ENCODE results near the gene PLEKHA7. TPM values are rescaled to one million over a fixed set of nuclear protein-coding genes. Genes with fewer than 3 reads are reported as not detected.

The PLEKHA7 gene
- total and polyA plus RNA-seq, 2 of the 13 experiments (the other 11 are each of a cell fraction or from before 2014, with no cell fraction given): 17.5 to 18.7 TPM

DNA sequence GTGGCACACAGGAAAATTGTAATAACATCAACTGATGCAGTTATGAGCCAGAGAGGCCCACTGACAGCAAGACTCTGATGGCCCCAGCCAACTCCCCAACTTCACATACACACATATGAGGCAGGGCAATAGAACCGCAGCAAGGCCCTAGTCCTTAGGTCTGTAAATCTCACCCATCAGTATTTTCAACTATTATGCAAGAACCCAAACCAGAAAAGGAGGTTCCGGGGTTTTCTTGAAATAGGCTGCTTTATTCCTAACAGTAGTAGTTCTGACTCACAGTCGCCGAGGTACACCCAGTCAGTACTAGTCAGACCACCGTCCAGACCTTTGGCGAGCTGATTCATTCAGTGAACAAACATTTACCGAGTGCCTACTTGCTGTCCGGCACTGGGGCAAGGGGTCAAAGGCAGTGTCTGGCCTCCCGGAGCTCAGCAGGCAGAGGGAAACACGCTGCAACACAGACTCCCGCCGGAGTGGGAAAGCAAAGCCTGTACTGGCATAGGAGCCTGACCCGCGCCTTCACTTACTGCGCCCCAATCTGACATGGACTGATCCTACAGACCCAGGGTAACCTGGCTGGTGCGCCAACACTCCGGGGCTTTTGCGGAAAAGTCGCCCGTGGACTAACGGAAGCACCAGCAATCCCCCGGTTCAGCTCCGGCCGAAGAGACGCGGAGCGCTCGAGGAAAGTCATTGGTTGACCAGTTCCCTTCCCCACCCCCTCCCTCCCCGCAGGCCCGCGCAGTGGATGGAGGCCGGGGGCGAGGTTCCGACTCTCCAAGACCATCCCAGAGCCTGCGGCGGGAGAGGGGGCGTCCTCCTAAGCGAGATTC is 1.3 kb downstream of the PLEKHA7 start (continued):
- TF ChIP-seq, protein P1, sequence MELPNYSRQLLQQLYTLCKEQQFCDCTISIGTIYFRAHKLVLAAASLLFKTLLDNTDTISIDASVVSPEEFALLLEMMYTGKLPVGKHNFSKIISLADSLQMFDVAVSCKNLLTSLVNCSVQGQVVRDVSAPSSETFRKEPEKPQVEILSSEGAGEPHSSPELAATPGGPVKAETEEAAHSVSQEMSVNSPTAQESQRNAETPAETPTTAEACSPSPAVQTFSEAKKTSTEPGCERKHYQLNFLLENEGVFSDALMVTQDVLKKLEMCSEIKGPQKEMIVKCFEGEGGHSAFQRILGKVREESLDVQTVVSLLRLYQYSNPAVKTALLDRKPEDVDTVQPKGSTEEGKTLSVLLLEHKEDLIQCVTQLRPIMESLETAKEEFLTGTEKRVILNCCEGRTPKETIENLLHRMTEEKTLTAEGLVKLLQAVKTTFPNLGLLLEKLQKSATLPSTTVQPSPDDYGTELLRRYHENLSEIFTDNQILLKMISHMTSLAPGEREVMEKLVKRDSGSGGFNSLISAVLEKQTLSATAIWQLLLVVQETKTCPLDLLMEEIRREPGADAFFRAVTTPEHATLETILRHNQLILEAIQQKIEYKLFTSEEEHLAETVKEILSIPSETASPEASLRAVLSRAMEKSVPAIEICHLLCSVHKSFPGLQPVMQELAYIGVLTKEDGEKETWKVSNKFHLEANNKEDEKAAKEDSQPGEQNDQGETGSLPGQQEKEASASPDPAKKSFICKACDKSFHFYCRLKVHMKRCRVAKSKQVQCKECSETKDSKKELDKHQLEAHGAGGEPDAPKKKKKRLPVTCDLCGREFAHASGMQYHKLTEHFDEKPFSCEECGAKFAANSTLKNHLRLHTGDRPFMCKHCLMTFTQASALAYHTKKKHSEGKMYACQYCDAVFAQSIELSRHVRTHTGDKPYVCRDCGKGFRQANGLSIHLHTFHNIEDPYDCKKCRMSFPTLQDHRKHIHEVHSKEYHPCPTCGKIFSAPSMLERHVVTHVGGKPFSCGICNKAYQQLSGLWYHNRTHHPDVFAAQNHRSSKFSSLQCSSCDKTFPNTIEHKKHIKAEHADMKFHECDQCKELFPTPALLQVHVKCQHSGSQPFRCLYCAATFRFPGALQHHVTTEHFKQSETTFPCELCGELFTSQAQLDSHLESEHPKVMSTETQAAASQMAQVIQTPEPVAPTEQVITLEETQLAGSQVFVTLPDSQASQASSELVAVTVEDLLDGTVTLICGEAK (IDR thresholded peaks at IDR 0.05): no peak
- TF ChIP-seq, protein P1 (CRISPR knock-in tag; IDR thresholded peaks at IDR 0.05): peak; percentile 15; the same call in 1 of the 2 replicates
- TF ChIP-seq, protein P2, sequence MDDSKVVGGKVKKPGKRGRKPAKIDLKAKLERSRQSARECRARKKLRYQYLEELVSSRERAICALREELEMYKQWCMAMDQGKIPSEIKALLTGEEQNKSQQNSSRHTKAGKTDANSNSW (CRISPR knock-in tag; IDR thresholded peaks at IDR 0.05; ENCODE audit: borderline replicate concordance): no peak
- TF ChIP-seq, protein P3, sequence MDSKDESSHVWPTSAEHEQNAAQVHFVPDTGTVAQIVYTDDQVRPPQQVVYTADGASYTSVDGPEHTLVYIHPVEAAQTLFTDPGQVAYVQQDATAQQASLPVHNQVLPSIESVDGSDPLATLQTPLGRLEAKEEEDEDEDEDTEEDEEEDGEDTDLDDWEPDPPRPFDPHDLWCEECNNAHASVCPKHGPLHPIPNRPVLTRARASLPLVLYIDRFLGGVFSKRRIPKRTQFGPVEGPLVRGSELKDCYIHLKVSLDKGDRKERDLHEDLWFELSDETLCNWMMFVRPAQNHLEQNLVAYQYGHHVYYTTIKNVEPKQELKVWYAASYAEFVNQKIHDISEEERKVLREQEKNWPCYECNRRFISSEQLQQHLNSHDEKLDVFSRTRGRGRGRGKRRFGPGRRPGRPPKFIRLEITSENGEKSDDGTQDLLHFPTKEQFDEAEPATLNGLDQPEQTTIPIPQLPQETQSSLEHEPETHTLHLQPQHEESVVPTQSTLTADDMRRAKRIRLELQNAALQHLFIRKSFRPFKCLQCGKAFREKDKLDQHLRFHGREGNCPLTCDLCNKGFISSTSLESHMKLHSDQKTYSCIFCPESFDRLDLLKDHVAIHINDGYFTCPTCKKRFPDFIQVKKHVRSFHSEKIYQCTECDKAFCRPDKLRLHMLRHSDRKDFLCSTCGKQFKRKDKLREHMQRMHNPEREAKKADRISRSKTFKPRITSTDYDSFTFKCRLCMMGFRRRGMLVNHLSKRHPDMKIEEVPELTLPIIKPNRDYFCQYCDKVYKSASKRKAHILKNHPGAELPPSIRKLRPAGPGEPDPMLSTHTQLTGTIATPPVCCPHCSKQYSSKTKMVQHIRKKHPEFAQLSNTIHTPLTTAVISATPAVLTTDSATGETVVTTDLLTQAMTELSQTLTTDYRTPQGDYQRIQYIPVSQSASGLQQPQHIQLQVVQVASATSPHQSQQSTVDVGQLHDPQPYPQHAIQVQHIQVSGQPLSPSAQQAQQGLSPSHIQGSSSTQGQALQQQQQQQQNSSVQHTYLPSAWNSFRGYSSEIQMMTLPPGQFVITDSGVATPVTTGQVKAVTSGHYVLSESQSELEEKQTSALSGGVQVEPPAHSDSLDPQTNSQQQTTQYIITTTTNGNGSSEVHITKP (CRISPR knock-in tag; IDR thresholded peaks at IDR 0.05; ENCODE audit: low read depth): peak; percentile 52; the same call in 1 of the 2 replicates
- TF ChIP-seq ZNF780A (CRISPR knock-in tag; IDR thresholded peaks at IDR 0.05): no peak
- TF ChIP-seq MZF1 (CRISPR knock-in tag; IDR thresholded peaks at IDR 0.05; ENCODE audit: borderline replicate concordance): no peak
- TF ChIP-seq, protein P4, sequence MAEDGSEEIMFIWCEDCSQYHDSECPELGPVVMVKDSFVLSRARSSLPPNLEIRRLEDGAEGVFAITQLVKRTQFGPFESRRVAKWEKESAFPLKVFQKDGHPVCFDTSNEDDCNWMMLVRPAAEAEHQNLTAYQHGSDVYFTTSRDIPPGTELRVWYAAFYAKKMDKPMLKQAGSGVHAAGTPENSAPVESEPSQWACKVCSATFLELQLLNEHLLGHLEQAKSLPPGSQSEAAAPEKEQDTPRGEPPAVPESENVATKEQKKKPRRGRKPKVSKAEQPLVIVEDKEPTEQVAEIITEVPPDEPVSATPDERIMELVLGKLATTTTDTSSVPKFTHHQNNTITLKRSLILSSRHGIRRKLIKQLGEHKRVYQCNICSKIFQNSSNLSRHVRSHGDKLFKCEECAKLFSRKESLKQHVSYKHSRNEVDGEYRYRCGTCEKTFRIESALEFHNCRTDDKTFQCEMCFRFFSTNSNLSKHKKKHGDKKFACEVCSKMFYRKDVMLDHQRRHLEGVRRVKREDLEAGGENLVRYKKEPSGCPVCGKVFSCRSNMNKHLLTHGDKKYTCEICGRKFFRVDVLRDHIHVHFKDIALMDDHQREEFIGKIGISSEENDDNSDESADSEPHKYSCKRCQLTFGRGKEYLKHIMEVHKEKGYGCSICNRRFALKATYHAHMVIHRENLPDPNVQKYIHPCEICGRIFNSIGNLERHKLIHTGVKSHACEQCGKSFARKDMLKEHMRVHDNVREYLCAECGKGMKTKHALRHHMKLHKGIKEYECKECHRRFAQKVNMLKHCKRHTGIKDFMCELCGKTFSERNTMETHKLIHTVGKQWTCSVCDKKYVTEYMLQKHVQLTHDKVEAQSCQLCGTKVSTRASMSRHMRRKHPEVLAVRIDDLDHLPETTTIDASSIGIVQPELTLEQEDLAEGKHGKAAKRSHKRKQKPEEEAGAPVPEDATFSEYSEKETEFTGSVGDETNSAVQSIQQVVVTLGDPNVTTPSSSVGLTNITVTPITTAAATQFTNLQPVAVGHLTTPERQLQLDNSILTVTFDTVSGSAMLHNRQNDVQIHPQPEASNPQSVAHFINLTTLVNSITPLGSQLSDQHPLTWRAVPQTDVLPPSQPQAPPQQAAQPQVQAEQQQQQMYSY (CRISPR knock-in tag; IDR thresholded peaks at IDR 0.05): no peak
- TF ChIP-seq THAP8 (CRISPR knock-in tag; IDR thresholded peaks at IDR 0.05; ENCODE audit: borderline replicate concordance): no peak
